ENCODE results near the gene SEMA7A.

Gene SEMA7A

GRCh38 chr15:74406992-74407705 is 26.6 kb downstream of the SEMA7A start:
- Mint-ChIP-seq H3K4me1 (ENCODE audit: low read depth) (peaks cover 60% of the 10 kb centered on the region), H3K27me3 (no peaks in the 10 kb centered on the region), H3K4me3 (no peak overlapping the region), H3K36me3 (ENCODE audit: low read depth) (peaks cover 55% of the 10 kb centered on the region), H3K27ac (peak overlapping the region; percentile 80), H3K9me3 (no peaks in the 10 kb centered on the region)
- no peak for DNase-seq

GRCh38 chr15:74406517-74406916 is 27.2 kb downstream of the SEMA7A start:
- no peak for DNase-seq
- Mint-ChIP-seq H3K36me3 (ENCODE audit: low read depth) (peaks cover 49% of the 10 kb centered on the region), H3K27me3 (no peaks in the 10 kb centered on the region), H3K4me3 (no peak overlapping the region), H3K9me3 (no peaks in the 10 kb centered on the region), H3K4me1 (ENCODE audit: low read depth) (peaks cover 62% of the 10 kb centered on the region), H3K27ac (peak overlapping the region; percentile 80)

GRCh38 chr15:74405823-74406222 is 27.9 kb downstream of the SEMA7A start:
- no peaks in the 10 kb centered on the region for H3K27me3 Mint-ChIP-seq

GRCh38 chr15:74403991-74404563 is 29.7 kb downstream of the SEMA7A start:
- H3K27ac Mint-ChIP-seq: peak overlapping the region; percentile 93
- H3K4me1 Mint-ChIP-seq (ENCODE audit: low read depth): peaks cover 83% of the 10 kb centered on the region
- no peaks in the 10 kb centered on the region for H3K27me3 Mint-ChIP-seq
- H3K36me3 Mint-ChIP-seq (ENCODE audit: low read depth): peaks cover 31% of the 10 kb centered on the region
- H3K4me3 Mint-ChIP-seq: peak overlapping the region; percentile 69
- no peaks in the 10 kb centered on the region for H3K9me3 Mint-ChIP-seq
- peak; percentile 60 for DNase-seq

More at GRCh38 chr15:74405823-74406222, 27.9 kb downstream of the SEMA7A start:
- H3K9me3 Mint-ChIP-seq: no peaks in the 10 kb centered on the region
- no peak overlapping the region for H3K4me3 Mint-ChIP-seq
- no peak for DNase-seq
- H3K4me1 Mint-ChIP-seq (ENCODE audit: low read depth): peaks cover 67% of the 10 kb centered on the region
- peak overlapping the region; percentile 80 for H3K27ac Mint-ChIP-seq
- peaks cover 42% of the 10 kb centered on the region for H3K36me3 Mint-ChIP-seq (ENCODE audit: low read depth)

- peaks cover 26% of the 10 kb centered on the region for H3K36me3 Mint-ChIP-seq (ENCODE audit: low read depth)
- DNase-seq: no peak
- H3K4me3 Mint-ChIP-seq: peak overlapping the region; percentile 69
- peaks cover 86% of the 10 kb centered on the region for H3K4me1 Mint-ChIP-seq (ENCODE audit: low read depth)
- no peaks in the 10 kb centered on the region for H3K27me3 Mint-ChIP-seq
- no peaks in the 10 kb centered on the region for H3K9me3 Mint-ChIP-seq
- H3K27ac Mint-ChIP-seq: peak overlapping the region; percentile 93
Measured at GRCh38 chr15:74403588-74403919, 30.2 kb downstream of the SEMA7A start.

GRCh38 chr15:74402873-74403587 is 30.7 kb downstream of the SEMA7A start:
- Mint-ChIP-seq H3K36me3 (ENCODE audit: low read depth) (peaks cover 24% of the 10 kb centered on the region), H3K4me3 (peak overlapping the region; percentile 69), H3K27me3 (no peaks in the 10 kb centered on the region), H3K4me1 (ENCODE audit: low read depth) (peaks cover 89% of the 10 kb centered on the region), H3K9me3 (no peaks in the 10 kb centered on the region), H3K27ac (peak overlapping the region; percentile 93)
- peak; percentile 88 for DNase-seq

- peaks cover 90% of the 10 kb centered on the region for H3K4me1 Mint-ChIP-seq (ENCODE audit: low read depth)
- H3K27ac Mint-ChIP-seq: peak overlapping the region; percentile 93
- peaks cover 20% of the 10 kb centered on the region for H3K36me3 Mint-ChIP-seq (ENCODE audit: low read depth)
- H3K27me3 Mint-ChIP-seq: no peaks in the 10 kb centered on the region
- no peaks in the 10 kb centered on the region for H3K9me3 Mint-ChIP-seq
- no peak for DNase-seq
- peak overlapping the region; percentile 69 for H3K4me3 Mint-ChIP-seq
Measured at GRCh38 chr15:74402337-74402841, 31.4 kb downstream of the SEMA7A start.

- Mint-ChIP-seq H3K4me3 (peak overlapping the region; percentile 64), H3K27ac (peak overlapping the region; percentile 93), H3K4me1 (ENCODE audit: low read depth) (peaks cover 92% of the 10 kb centered on the region), H3K36me3 (ENCODE audit: low read depth) (peaks cover 17% of the 10 kb centered on the region), H3K27me3 (no peaks in the 10 kb centered on the region), H3K9me3 (no peaks in the 10 kb centered on the region)
- peak; percentile 68 for DNase-seq
Measured at GRCh38 chr15:74400915-74401757, 32.6 kb downstream of the SEMA7A start.

- H3K27me3 Mint-ChIP-seq: no peaks in the 10 kb centered on the region
- H3K9me3 Mint-ChIP-seq: no peaks in the 10 kb centered on the region
- peak overlapping the region; percentile 93 for H3K27ac Mint-ChIP-seq
- peaks cover 11% of the 10 kb centered on the region for H3K36me3 Mint-ChIP-seq (ENCODE audit: low read depth)
- no peak for DNase-seq
- H3K4me1 Mint-ChIP-seq (ENCODE audit: low read depth): peaks cover 91% of the 10 kb centered on the region
- H3K4me3 Mint-ChIP-seq: peak overlapping the region; percentile 64
Measured at GRCh38 chr15:74400313-74400860, 33.4 kb downstream of the SEMA7A start.

- Mint-ChIP-seq H3K9me3 (no peaks in the 10 kb centered on the region), H3K27me3 (no peaks in the 10 kb centered on the region), H3K4me3 (peak overlapping the region; percentile 64), H3K27ac (peak overlapping the region; percentile 93), H3K4me1 (ENCODE audit: low read depth) (peaks cover 96% of the 10 kb centered on the region), H3K36me3 (ENCODE audit: low read depth) (peaks cover 10% of the 10 kb centered on the region)
- DNase-seq: peak; percentile 72
Measured at GRCh38 chr15:74399511-74400312, 34.0 kb downstream of the SEMA7A start.

- H3K4me1 Mint-ChIP-seq (ENCODE audit: low read depth): peaks cover 95% of the 10 kb centered on the region
- no peaks in the 10 kb centered on the region for H3K27me3 Mint-ChIP-seq
- no peak for DNase-seq
- H3K9me3 Mint-ChIP-seq: no peaks in the 10 kb centered on the region
- peaks cover 4% of the 10 kb centered on the region for H3K36me3 Mint-ChIP-seq (ENCODE audit: low read depth)
- no peak overlapping the region for H3K4me3 Mint-ChIP-seq
- H3K27ac Mint-ChIP-seq: peak overlapping the region; percentile 97
Measured at GRCh38 chr15:74399100-74399499, 34.7 kb downstream of the SEMA7A start.

GRCh38 chr15:74398183-74398582 is 35.6 kb downstream of the SEMA7A start:
- Mint-ChIP-seq H3K4me1 (ENCODE audit: low read depth) (peaks cover 95% of the 10 kb centered on the region), H3K27ac (peak overlapping the region; percentile 97), H3K4me3 (no peak overlapping the region), H3K36me3 (ENCODE audit: low read depth) (no peaks in the 10 kb centered on the region), H3K9me3 (no peaks in the 10 kb centered on the region), H3K27me3 (no peaks in the 10 kb centered on the region)
- no peak for DNase-seq

GRCh38 chr15:74397239-74398068 is 36.3 kb downstream of the SEMA7A start:
- Mint-ChIP-seq H3K4me1 (ENCODE audit: low read depth) (peaks cover 95% of the 10 kb centered on the region), H3K36me3 (ENCODE audit: low read depth) (no peaks in the 10 kb centered on the region), H3K27ac (peak overlapping the region; percentile 97)

More at GRCh38 chr15:74397239-74398068, 36.3 kb downstream of the SEMA7A start:
- DNase-seq: no peak
- Mint-ChIP-seq H3K4me3 (peak overlapping the region; percentile 58), H3K9me3 (no peaks in the 10 kb centered on the region), H3K27me3 (no peaks in the 10 kb centered on the region)

All from activated T-cell treated with anti-CD3 and anti-CD28 coated beads, Interleukin-2, amount 50 U/mL, for 24 hours (primary cell).